CD14-positive monocyte (primary cell): ENCODE data around the gene C2CD2. TPM values are rescaled to one million over a fixed set of nuclear protein-coding genes. Genes with fewer than 3 reads are reported as not detected.

ENCODE experiments used
- DNase-seq, 3 donors: peaks; one replicate each; pipeline ENCODE4 v3.0.0-alpha.2; 2011 to 2022
- H2AFZ ChIP-seq: 2 replicates; pipeline ENCODE4 v1.6.0; 2012; ENCODE audit warnings: mild to moderate bottlenecking, low read depth, low read length, inconsistent platforms; ENCODE audit not compliant: insufficient read depth, poor library complexity, severe bottlenecking
- H3K27ac ChIP-seq, 2 donors: 1 replicate in 1 of 2; 2 replicates in 1 of 2; pipeline ENCODE4 v1.5.1; 2012 to 2013; ENCODE audit warnings: low read length in 2 of 2, control low read depth in 1 of 2, inconsistent platforms in 1 of 2, low read depth in 1 of 2, mild to moderate bottlenecking in 1 of 2
- H3K27me3 ChIP-seq, 2 donors: one replicate each; pipeline versions ENCODE4 v1.6.0 to v1.6.1; 2011 to 2013; ENCODE audit warnings: low read length in 2 of 2; ENCODE audit not compliant: control insufficient read depth in 2 of 2, insufficient read depth in 2 of 2
- H3K36me3 ChIP-seq, 2 donors: replicated peaks in 1 of 2; 1 replicate in 1 of 2; 2 replicates in 1 of 2; pipeline versions ENCODE4 v1.5.1 to v1.6.1; 2012 to 2013; ENCODE audit warnings: low read length in 2 of 2, control low read depth in 1 of 2, inconsistent platforms in 1 of 2, mild to moderate bottlenecking in 1 of 2; ENCODE audit not compliant: insufficient read depth in 2 of 2, control insufficient read depth in 1 of 2
- H3K4me1 ChIP-seq, 2 donors: 1 replicate in 1 of 2; 2 replicates in 1 of 2; pipeline versions ENCODE4 v1.5.1 to v1.6.1; 2012 to 2013; ENCODE audit warnings: low read length in 2 of 2, control low read depth in 1 of 2, inconsistent platforms in 1 of 2, mild to moderate bottlenecking in 1 of 2, moderate library complexity in 1 of 2; ENCODE audit not compliant: insufficient read depth in 2 of 2, control insufficient read depth in 1 of 2
- H3K4me2 ChIP-seq: replicated peaks from 2 replicates; pipeline ENCODE3; 2012; ENCODE audit warnings: low read length, moderate library complexity, mild to moderate bottlenecking; ENCODE audit not compliant: poor library complexity, severe bottlenecking; ENCODE audit errors: extremely low read depth
- H3K4me3 ChIP-seq, 3 experiments: fragments of 200-600 bp in 1 of 3; sonication (generic) in 1 of 3; replicated peaks in 1 of 3; 1 replicate in 2 of 3; 2 replicates in 1 of 3; pipeline ENCODE4 v1.5.1; 2011 to 2013; ENCODE audit warnings: low read length in 3 of 3, mild to moderate bottlenecking in 3 of 3, control low read depth in 2 of 3, low read depth in 2 of 3, inconsistent platforms in 1 of 3, moderate library complexity in 1 of 3
- H3K79me2 ChIP-seq: 2 replicates; pipeline ENCODE4 v1.6.0; 2012; ENCODE audit warnings: mild to moderate bottlenecking, control low read depth, inconsistent platforms, low read length, moderate library complexity; ENCODE audit not compliant: insufficient read depth
- H3K9ac ChIP-seq: 2 replicates; pipeline ENCODE4 v1.6.0; 2017; ENCODE audit warnings: low read length, mild to moderate bottlenecking; ENCODE audit not compliant: insufficient read depth, poor library complexity, severe bottlenecking
- H3K9me3 ChIP-seq, 2 donors: replicated peaks in 1 of 2; 1 replicate in 1 of 2; 2 replicates in 1 of 2; pipeline versions ENCODE4 v1.5.1 to v1.6.1; 2012 to 2013; ENCODE audit warnings: low read length in 2 of 2, control low read depth in 1 of 2; ENCODE audit not compliant: control insufficient read depth in 1 of 2, insufficient read depth in 1 of 2
- H4K20me1 ChIP-seq: 2 replicates; pipeline ENCODE4 v1.6.0; 2012; ENCODE audit warnings: mild to moderate bottlenecking, low read length, control low read depth, moderate library complexity; ENCODE audit not compliant: insufficient read depth
- H3K27ac Mint-ChIP-seq, 7 donors: one replicate each; pipeline ENCODE4 v1.8.0; 2020; ENCODE audit warnings: mild to moderate bottlenecking in 7 of 7, mixed read lengths in 7 of 7, moderate library complexity in 6 of 7, inconsistent platforms in 2 of 7
- H3K27me3 Mint-ChIP-seq, 3 donors: one replicate each; pipeline ENCODE4 v1.8.0; 2021 to 2022; ENCODE audit warnings: low read depth in 3 of 3, mild to moderate bottlenecking in 3 of 3, mixed read lengths in 3 of 3, moderate library complexity in 3 of 3, inconsistent platforms in 1 of 3
- H3K36me3 Mint-ChIP-seq, 2 donors: one replicate each; pipeline ENCODE4 v1.8.0; 2020; ENCODE audit warnings: mixed read lengths in 2 of 2, inconsistent platforms in 1 of 2, mild to moderate bottlenecking in 1 of 2
- H3K4me1 Mint-ChIP-seq: one replicate; pipeline ENCODE4 v1.8.0; 2020; ENCODE audit warnings: mild to moderate bottlenecking, mixed read lengths
- H3K4me3 Mint-ChIP-seq, 2 donors: one replicate each; pipeline ENCODE4 v1.8.0; 2020; ENCODE audit warnings: mild to moderate bottlenecking in 2 of 2, mixed read lengths in 2 of 2, moderate library complexity in 1 of 2
- H3K9me3 Mint-ChIP-seq, 7 donors: one replicate each; pipeline ENCODE4 v1.8.0; 2020 to 2022; ENCODE audit warnings: mixed read lengths in 7 of 7, mild to moderate bottlenecking in 6 of 7, moderate library complexity in 6 of 7, inconsistent platforms in 2 of 7
- WGBS: methylation state at CpG from one replicate; pipeline ENCODE4 v1.1.5; 2013; ENCODE audit warnings: missing lambda C conversion rate; ENCODE audit not compliant: insufficient coverage; 5-methylcytosine and 5-hydroxymethylcytosine counted together
- intact Hi-C, 2 donors: fragments of 100-400 bp; cut with micrococcal nuclease; formaldehyde crosslinking; loops; one replicate each; pipeline versions ENCODE4 v1.15.0 to v1.15.1; 2023
- polyA plus RNA-seq, 3 donors: library from polyadenylated mRNA; depleted of rRNA in 1 of 3; unstranded in 2 of 3; stranded (reverse) in 1 of 3; fragments of 300-500 nt in 2 of 3; fragments of >200 nt in 1 of 3; fragmentation: Illumina TruSeq in 2 of 3; gene quantifications; 1 replicate in 2 of 3; 2 replicates in 1 of 3; pipeline ENCODE4 v1.2.3, GENCODE V29; 2012 to 2021
- TF ChIP-seq, protein P1 (sequence below): fragments of 200-600 bp; IDR thresholded peaks from one replicate; pipeline ENCODE4 v1.8.0; 2022; ENCODE audit warnings: antibody characterized with exemption, mild to moderate bottlenecking

C2CD2 gene
- polyA plus RNA-seq, 3 donors = 1.4 to 17.0 (median 3.8) TPM

DNA sequence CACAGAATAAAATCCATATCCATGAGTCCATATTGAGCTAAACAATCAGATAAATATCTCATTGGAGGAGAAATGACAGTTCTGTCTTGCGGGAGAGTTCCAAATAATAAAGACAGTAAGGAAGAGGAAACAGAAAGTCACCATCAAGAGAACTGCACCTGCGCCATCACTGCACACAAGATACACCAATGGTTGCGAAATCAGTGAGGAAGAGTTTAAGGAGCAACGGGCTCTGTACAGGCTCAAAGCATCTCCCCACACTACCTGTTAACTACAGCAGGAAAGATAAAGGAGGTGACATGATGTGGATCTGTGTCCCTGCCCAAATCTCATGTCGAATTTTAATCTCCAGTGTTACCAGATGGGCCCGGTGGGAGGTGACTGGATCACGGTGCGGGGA lies 7.8 kb downstream of the C2CD2 start:
- H2AFZ ChIP-seq = no peak overlapping the region
- no CpG with 5 or more reads among the region's 8 CpGs for WGBS
- H3K36me3 ChIP-seq = no peaks in the 10 kb centered on the region
- H4K20me1 ChIP-seq = peaks cover 12% of the 10 kb centered on the region
- no peak overlapping the region for H3K9ac ChIP-seq
- no peaks in the 10 kb centered on the region for H3K4me1 ChIP-seq
- peaks cover 13% of the 10 kb centered on the region for H3K79me2 ChIP-seq
- no peak overlapping the region for H3K4me3 ChIP-seq
- no peak overlapping the region for H3K27ac ChIP-seq
- Mint-ChIP-seq H3K27me3 (peaks cover 0 to 3% (median 3%) of the 10 kb centered on the region in 3 donors), H3K4me3 (no peak overlapping the region), H3K27ac (no peak overlapping the region), H3K9me3 (peaks cover 0 to 3% (median 0%) of the 10 kb centered on the region in 7 donors), H3K36me3 (peaks cover 4 to 10% of the 10 kb centered on the region in 2 donors), H3K4me1 (peaks cover 6% of the 10 kb centered on the region)
- TF ChIP-seq, protein P1, sequence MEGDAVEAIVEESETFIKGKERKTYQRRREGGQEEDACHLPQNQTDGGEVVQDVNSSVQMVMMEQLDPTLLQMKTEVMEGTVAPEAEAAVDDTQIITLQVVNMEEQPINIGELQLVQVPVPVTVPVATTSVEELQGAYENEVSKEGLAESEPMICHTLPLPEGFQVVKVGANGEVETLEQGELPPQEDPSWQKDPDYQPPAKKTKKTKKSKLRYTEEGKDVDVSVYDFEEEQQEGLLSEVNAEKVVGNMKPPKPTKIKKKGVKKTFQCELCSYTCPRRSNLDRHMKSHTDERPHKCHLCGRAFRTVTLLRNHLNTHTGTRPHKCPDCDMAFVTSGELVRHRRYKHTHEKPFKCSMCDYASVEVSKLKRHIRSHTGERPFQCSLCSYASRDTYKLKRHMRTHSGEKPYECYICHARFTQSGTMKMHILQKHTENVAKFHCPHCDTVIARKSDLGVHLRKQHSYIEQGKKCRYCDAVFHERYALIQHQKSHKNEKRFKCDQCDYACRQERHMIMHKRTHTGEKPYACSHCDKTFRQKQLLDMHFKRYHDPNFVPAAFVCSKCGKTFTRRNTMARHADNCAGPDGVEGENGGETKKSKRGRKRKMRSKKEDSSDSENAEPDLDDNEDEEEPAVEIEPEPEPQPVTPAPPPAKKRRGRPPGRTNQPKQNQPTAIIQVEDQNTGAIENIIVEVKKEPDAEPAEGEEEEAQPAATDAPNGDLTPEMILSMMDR = no peak
- intact Hi-C loops = no loop called here
- no peaks in the 10 kb centered on the region for H3K9me3 ChIP-seq
- DNase-seq = no peak
- no peaks in the 10 kb centered on the region for H3K27me3 ChIP-seq
- H3K4me2 ChIP-seq = no peak overlapping the region

DNA sequence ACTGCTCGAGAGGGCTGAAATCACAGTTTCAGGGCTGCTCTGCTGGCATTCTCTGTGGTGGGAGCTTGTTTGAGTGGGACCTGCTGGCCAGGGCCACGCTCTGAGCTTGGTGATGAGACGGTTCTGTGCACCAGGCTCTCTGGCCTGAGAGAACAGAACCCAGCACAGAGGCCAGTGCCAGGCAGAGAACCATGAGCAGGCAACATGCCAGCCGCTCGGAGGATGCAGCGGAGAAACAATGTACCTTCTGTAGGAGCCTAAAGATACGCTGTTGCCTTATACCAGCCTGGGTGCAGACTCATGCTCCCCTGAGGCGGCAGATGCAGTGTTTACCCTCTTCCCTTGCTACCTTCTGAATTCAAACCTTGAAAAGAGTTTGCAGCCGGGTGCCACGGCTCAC lies 10.0 kb downstream of the C2CD2 start:
- H3K4me1 Mint-ChIP-seq = peaks cover 6% of the 10 kb centered on the region
- no peak overlapping the region for H3K4me2 ChIP-seq
- H3K27me3 ChIP-seq = no peaks in the 10 kb centered on the region
- no peaks in the 10 kb centered on the region for H3K9me3 ChIP-seq
- DNase-seq = no peak
- intact Hi-C loops = no loop called here
- no peak overlapping the region for H3K27ac Mint-ChIP-seq
- 96% methylated on average over 10 of the region's 10 CpGs for WGBS
- no peaks in the 10 kb centered on the region for H3K4me1 ChIP-seq
- no peak overlapping the region for H2AFZ ChIP-seq
- H3K27ac ChIP-seq = no peak overlapping the region
- H3K4me3 ChIP-seq = no peak overlapping the region
- H3K9me3 Mint-ChIP-seq = peaks cover 0 to 3% (median 0%) of the 10 kb centered on the region in 7 donors
- H3K4me3 Mint-ChIP-seq = no peak overlapping the region
- TF ChIP-seq, protein P1 = no peak
- peaks cover 8 to 11% of the 10 kb centered on the region in 2 donors for H3K36me3 Mint-ChIP-seq
- H3K36me3 ChIP-seq = peaks cover 0 to 6% of the 10 kb centered on the region in 2 donors
- peaks cover 11% of the 10 kb centered on the region for H3K79me2 ChIP-seq
- H4K20me1 ChIP-seq = peaks cover 7% of the 10 kb centered on the region
- no peak overlapping the region for H3K9ac ChIP-seq
- H3K27me3 Mint-ChIP-seq = peaks cover 0 to 3% (median 2%) of the 10 kb centered on the region in 3 donors
